Measurements from ENCODE around the gene ASMTL. TPM values are rescaled to one million over a fixed set of nuclear protein-coding genes. Genes with fewer than 3 reads are reported as not detected.

The ASMTL gene
- polyA plus RNA-seq, 1 experiment: 18.9 TPM

DNA sequence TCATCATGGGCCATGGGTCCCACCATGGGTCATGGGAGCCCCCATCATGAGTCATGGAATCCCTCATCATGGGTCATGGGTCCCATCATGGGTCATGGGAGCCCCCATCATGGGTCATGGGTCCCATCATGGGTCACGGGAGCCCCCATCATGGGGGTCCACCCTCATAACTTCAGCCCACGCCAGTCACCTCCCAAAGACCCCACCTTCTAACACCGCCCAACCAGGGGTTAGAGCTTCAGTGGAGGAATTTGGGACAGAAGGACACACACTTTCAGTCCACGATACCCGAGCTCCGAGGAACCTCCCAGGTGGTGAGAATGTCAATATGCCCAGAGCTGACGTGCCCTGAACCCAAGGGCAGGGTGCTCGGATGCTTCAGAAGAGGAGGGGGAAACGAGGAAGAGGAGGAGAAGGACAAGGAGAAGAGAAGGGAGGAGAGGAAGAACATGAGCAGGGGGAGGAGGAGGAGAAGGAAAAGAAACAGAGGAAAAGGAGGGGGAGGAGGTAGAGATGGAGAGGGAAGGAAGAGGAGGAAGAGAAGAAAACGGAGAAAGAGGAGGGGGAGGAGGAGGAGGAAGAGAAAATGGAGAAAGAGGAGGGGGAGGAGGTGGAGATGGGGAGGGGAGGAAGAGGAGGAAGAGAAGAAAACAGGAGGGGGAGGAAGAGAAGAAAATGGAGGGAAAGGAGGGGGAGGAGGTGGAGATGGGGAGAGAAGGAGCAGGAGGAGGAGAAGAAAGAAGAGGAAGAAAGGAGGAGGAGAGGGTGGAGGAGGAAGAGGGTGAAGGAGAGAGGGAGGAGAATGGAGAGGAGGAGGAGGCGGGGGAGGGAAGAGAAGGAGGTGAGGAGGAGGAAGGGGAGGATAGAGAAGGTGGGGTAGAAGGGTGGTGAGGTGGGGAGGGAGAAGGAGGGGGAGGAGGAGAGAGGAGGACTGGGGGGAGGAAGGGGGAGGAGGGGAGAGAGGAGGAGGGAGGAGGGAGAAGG lies 98.4 kb downstream of the ASMTL start:
- no peak for DNase-seq (ENCODE audit: low read depth, low spot score)
- H3K4me3 ChIP-seq (ENCODE audit: low read depth, low read length): no peak overlapping the region
- ChIA-PET POLR2A (no interaction called here), CTCF (no interaction called here)
- no peaks in the 10 kb centered on the region for H3K27me3 ChIP-seq (ENCODE audit: control insufficient read depth, insufficient read depth, low read length)
- peaks cover 43% of the 10 kb centered on the region for H3K9me3 ChIP-seq (ENCODE audit: control insufficient read depth, insufficient read depth, low read length)
- no peak for TF ChIP-seq CTCF (IDR thresholded peaks at IDR 0.05; ENCODE audit: low read depth, low read length)
- no peak overlapping the region for H3K27ac ChIP-seq (ENCODE audit: low read depth, low read length)

Other genes starting within 250 kb of the ASMTL start
- gene CRLF2, start 240.3 kb downstream of the ASMTL start, polyA plus RNA-seq (2011; rRNA removed): not detected in 2 replicates
- not detected in 2 replicates for gene CSF2RA, start 184.1 kb downstream of the ASMTL start, polyA plus RNA-seq (2011; rRNA removed)
- not detected in 2 replicates for gene IL3RA, start 116.1 kb downstream of the ASMTL start, polyA plus RNA-seq (2011; rRNA removed)
- gene SLC25A6, start 60.8 kb downstream of the ASMTL start, polyA plus RNA-seq (2011; rRNA removed): 273 and 404 TPM in 2 replicates
- gene P2RY8, start 84.3 kb upstream of the ASMTL start, polyA plus RNA-seq (2011; rRNA removed): not detected in 2 replicates
- gene AKAP17A, start 138.7 kb upstream of the ASMTL start, polyA plus RNA-seq (2011; rRNA removed): 10.2 and 11.3 TPM in 2 replicates
- gene ASMT, start 162.2 kb upstream of the ASMTL start, polyA plus RNA-seq (2011; rRNA removed): not detected in 2 replicates